ENCODE data around the gene SMIM44. TPM values are rescaled to one million over a fixed set of nuclear protein-coding genes. Genes with fewer than 3 reads are reported as not detected.
A peak's percentile ranks its signal among the peaks of the same experiment; 100 is the strongest.

SMIM44 gene
- total RNA-seq, 1 experiment from 2014 or later = not detected

GRCh38 chr19:3500429-3501101, 17.3 kb upstream of the SMIM44 start, which contains the start of gene DOHH:
Gene DOHH (minus strand): TSS chr19:3500674. CDS start chr19:3496814, 3,860 bp downstream.
- DNase-seq (ENCODE audit: low read depth) = peak; percentile 93

DNA sequence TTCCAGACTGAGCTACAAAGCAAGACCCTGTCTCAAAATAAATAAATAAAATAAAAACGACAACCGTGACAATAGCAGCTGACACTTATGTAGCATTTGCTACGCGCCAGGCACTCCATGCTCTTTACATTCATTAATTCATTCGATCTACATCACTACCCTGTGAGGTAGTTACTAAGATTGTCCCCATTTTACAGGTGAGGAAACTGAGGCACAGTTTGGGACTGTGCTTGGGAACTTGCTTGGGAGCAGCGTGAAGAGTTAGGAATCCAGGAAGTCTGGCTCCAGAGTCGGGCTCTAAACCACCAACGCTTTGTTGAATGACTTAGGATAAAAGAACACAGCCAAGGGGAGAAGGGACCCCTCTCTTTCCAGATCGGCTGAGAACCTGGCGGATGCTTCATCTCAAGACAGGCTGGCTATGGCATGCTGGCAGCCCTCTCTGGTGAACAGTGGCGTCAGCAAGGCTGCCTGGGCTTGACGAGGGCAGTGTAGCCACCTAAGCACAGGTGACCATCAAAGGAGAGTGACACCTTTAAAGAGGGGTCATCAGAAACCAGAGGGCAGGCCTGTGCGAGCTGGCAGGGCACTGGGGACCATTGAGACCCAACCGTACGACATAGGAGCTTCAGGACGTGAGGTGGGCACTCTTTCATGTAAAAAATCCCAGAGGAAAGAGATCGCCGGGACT, 16.6 kb upstream of the SMIM44 start:
- no peak for DNase-seq (ENCODE audit: low read depth)

DNA sequence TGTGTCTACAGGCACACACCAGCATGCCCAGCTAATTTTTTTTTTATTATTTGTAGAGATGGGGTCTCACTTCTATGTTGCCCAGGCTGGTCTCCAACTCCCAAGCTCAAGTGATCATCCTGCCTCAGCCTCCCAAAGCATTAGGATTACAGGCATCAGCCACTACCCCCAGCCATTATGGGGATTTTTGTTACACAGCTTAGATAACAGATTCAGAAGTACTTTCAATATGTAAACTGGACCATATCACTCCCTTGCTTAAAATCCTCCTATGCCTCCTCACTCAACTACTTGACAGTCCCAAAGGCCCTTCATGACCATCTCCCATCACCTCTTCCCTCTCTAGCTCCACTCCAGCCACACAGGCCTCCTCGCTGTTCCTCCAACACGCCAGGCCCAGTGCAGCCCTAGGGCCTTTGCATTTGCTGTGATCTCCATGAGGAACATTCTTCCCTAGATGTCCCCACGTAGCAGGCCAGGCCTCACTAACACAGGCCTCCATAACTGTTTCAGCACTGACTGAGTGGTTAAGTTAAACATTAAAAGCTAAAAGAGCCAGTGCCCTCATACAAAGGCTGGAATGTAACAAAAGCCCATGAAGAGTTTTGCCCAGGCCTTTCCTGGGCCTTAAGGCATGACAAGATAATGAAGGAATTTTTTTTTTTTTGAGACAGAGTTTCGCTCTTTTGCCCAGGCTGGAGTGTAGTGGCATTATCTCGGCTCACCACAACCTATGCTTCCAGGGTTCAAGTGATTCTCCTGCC, 14.7 kb upstream of the SMIM44 start:
- no peak for DNase-seq (ENCODE audit: low read depth)

- no peak for DNase-seq (ENCODE audit: low read depth)
Observed at GRCh38 chr19:3496392-3497273, 13.4 kb upstream of the SMIM44 start.

DNA sequence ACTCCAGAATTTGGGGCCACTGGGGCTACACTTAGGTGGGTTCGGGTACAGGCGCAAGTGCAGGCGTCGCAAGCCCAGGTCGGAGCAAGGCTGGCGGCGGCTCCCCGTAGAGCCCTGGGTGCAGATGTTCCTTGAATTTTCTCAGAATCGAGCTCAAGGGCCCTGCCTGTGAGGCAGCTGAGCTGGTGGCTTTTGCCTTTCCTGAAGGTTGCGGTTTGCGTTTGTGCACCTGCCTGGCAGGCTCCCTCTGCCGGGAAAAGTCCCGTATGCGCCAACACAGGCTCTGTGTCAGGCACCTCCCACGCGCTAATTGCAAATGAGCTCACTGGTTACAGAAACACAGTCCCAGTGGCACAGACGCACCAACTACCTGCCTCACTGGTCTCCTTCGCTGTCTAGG, 11.3 kb upstream of the SMIM44 start:
- DNase-seq (ENCODE audit: low read depth) = no peak

DNA sequence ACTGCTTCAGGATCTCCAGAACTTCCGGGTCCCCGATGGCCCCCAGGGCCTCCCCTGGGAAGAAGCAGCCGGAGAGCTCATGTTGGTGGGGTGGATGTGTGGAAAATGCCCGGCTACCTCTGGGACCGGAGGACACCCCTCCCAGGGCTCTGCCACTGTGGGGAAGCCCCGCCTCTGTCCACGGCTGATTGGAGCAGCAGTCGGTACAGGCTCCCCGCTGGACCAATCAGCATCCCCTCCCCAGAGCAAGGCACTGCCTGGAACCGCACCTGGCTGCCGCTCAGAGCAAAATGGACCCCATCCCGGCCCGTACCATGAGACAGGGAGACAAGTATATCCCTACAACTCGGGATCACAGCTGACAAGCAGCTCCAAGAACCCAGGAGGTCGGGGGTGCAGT, 10.8 kb upstream of the SMIM44 start:
- no peak for DNase-seq (ENCODE audit: low read depth)

DNA sequence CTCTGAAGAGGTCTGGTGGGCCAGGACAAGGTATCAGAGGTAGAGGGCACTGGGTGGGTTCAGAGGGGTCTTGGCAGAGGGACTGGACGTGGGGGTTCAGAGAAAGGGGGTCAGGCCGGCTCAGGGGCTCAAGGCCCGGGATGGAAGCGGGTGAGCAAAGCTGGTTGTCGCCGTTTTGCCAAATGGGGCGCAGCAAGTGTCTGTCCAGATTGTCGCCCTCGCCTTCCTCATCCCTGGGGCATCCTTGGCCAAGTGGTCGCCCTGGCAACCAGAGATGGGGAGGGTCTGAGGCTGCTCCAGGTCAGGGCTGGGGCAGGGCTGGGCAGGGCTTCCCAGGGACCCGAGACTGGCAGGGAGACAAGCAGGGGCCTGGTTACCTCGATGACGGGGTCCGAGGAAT, 10.4 kb upstream of the SMIM44 start:
- DNase-seq (ENCODE audit: low read depth) = no peak

GRCh38 chr19:3492919-3493318, 9.7 kb upstream of the SMIM44 start:
- no peak for DNase-seq (ENCODE audit: low read depth)

GRCh38 chr19:3492131-3492839, 9.0 kb upstream of the SMIM44 start:
- no peak for DNase-seq (ENCODE audit: low read depth)

GRCh38 chr19:3491396-3492119, 8.3 kb upstream of the SMIM44 start:
- no peak for DNase-seq (ENCODE audit: low read depth)

DNA sequence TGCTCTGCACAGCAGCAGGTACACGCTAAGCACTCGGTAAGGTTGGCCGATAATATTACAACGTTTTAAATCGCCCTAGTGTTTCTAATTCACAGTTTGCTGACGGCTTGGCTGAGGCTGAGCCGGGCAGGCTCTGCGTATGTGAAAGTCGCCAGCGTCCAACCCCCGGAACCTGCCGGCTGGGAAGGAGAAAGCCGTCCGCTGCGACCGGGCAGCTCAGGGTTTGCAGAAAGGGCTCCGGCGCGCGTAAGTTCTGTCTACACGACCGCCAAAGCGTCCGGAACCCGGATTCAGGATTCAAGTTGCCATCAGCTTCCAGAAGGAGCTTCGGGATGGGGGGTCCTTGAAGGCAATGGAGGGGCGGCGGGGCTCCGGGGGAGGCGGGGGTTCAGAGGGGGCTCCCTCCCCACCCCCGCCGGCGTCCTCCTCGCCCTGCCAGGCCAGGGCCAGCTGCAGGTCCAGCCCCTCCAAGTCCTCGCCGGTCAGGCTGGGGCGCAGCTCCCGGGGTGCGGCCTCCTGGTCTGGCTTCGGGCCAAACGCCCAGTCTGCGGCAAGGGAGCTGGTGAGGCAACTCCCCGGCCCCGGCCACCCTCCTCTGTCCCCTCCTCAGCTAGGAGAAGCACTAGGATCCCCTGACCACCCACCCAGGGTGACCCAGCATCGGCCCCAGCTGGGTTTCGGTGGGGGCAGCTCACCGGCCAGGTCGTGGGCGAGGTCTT, 575 bp downstream of the SMIM44 start:
- DNase-seq (ENCODE audit: low read depth) = no peak

GRCh38 chr19:3481241-3482090, 1.8 kb downstream of the SMIM44 start:
- no peak for DNase-seq (ENCODE audit: low read depth)

GRCh38 chr19:3480383-3481091, 2.7 kb downstream of the SMIM44 start, which contains the start of gene SMIM24:
Gene SMIM24 (minus strand): TSS chr19:3480525. CDS start chr19:3480463, 62 bp downstream.
- no peak for DNase-seq (ENCODE audit: low read depth)

- no peak for DNase-seq (ENCODE audit: low read depth)
Observed at GRCh38 chr19:3479834-3480215, 3.4 kb downstream of the SMIM44 start.

GRCh38 chr19:3479177-3479833, 3.9 kb downstream of the SMIM44 start:
- no peak for DNase-seq (ENCODE audit: low read depth)

GRCh38 chr19:3478409-3479176, 4.6 kb downstream of the SMIM44 start:
- DNase-seq (ENCODE audit: low read depth) = no peak

GRCh38 chr19:3477951-3478350, 5.3 kb downstream of the SMIM44 start:
- DNase-seq (ENCODE audit: low read depth) = no peak

Measured in RPMI7951 (cell line).